Astrocyte of the spinal cord (primary cell): ENCODE results near the gene STARD13.

Experiments used
- DNase-seq: peaks from one replicate; pipeline ENCODE4 v3.0.0; 2011; ENCODE audit warnings: low read depth, low spot score
- H3K4me3 ChIP-seq: 2 replicates; pipeline ENCODE4 v1.5.1; 2011; ENCODE audit warnings: low read depth, mild to moderate bottlenecking, low read length, moderate library complexity
- CTCF ChIP-seq: IDR thresholded peaks from 2 replicates; pipeline ENCODE4 v1.5.1; 2012; ENCODE audit warnings: low read depth, mild to moderate bottlenecking, low read length, inconsistent platforms
- in situ Hi-C: cut with HindIII; loops from 2 replicates; pipeline ENCODE4 v1.10.0; 2017; ENCODE audit warnings: low sequenced_read_pairs

STARD13 gene

GRCh38 chr13:33146843-33147611 is 138.5 kb downstream of the STARD13 start:
- in situ Hi-C loops: no loop called here
- TF ChIP-seq CTCF: no peak
- no peak for DNase-seq
- no peak overlapping the region for H3K4me3 ChIP-seq

DNA sequence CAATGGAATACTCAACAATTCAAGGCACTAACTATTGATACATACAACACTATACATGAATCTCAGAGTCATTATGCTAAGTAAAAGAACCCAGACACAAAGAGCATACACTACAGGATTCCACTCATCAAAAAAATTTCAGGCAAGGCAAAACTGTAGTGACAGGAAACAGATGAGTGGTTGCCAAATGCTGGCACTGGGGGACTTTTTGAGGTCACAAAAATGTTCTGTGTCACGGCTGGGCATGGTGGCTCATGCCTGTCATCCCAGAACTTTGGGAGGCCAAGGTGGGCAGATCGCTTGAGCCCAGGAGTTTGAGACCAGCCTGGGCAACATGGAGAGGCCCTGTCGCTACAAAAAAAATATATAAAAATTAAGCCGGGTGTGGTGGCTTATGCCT is 139.9 kb downstream of the STARD13 start:
- no peak for TF ChIP-seq CTCF
- no peak for DNase-seq
- in situ Hi-C loops: no loop called here
- H3K4me3 ChIP-seq: no peak overlapping the region

- TF ChIP-seq CTCF: no peak
- DNase-seq: no peak
- in situ Hi-C loops: no loop called here
- no peak overlapping the region for H3K4me3 ChIP-seq
Measured at GRCh38 chr13:33144358-33144784, 141.2 kb downstream of the STARD13 start.

DNA sequence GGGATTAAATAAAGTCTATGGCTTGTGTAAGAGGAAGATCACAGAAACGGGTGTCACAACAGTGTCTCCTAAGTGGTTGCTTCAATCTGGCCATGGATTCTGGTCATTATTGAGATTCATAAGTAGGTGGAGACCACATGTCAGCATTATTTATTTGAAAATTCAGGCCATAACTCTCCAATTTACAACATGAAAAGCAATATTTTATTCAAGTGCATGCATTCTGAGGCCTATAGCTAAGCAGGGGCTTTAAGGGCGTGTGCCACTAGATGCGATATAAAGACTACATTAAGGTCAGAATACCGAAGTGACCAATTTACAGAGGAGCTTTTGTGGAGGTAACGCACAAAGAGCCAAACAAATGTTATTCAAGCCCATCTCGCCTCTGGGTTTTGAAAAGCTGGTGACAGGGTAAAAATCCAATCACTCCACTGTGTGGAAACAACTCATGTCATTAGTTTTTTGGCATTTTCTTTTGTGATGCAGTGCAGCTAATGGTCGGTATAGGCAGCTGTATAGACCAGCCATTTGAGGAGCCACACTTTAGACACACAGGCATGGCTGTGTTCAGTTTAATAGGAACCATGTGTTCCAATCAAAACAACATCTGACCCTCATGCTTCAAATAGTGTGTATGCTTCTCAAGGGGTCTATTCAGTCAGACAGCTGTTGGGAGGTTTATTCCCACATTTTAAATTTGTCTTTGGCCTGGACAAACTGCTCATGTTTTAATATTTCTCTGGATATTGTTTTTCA is 145.6 kb downstream of the STARD13 start:
- in situ Hi-C loops: no loop called here
- no peak for DNase-seq
- TF ChIP-seq CTCF: no peak
- no peak overlapping the region for H3K4me3 ChIP-seq

DNA sequence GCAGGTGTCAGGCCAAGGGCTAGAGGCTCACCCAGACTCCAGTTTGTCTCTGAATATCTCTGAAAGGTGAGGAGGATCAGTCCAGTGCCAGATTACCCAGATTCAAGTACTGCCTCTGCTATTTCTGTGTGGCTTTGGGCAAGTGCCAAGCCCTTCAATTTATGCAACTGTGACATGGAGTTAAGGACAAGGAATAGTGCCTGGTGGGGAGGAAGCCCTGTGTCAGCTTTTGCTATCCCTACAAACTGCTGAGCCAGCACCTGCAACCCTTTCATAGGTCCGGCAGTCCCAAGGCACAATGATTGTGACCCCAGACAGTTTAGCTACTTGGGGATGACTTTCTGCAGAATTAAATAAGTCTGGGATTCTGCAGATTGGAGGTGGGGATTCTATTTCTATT is 146.4 kb downstream of the STARD13 start:
- in situ Hi-C loops: no loop called here
- DNase-seq: no peak
- H3K4me3 ChIP-seq: no peak overlapping the region
- TF ChIP-seq CTCF: no peak

- no peak for DNase-seq
- in situ Hi-C loops: no loop called here
- no peak for TF ChIP-seq CTCF
- H3K4me3 ChIP-seq: no peak overlapping the region
Measured at GRCh38 chr13:33138441-33138840, 147.1 kb downstream of the STARD13 start.
